Measurements from ENCODE around the gene TMEM213. TPM values are rescaled to one million over a fixed set of nuclear protein-coding genes. Genes with fewer than 3 reads are reported as not detected.
"Not testable (repeated sequence)": the region's sequence is repeated elsewhere in the genome, so short reads cannot be mapped to it uniquely, and the experiment has no call there.

The TMEM213 gene
- total RNA-seq, 1 experiment from 2014 or later = not detected

- peaks cover 10% of the 10 kb centered on the region; the same call in 1 of the 2 replicates for H3K9me3 ChIP-seq (ENCODE audit: insufficient read depth, low read depth)
- POLR2A ChIA-PET (ENCODE audit: unreplicated experiment) = interaction anchor here (0.7 to 0.8 kb wide), 2 partner anchors 9 to 33 kb away, joined by 3 to 9 read pairs; no protein-coding TSS in a partner anchor
- no peak overlapping the region for H3K27ac ChIP-seq
- peak overlapping the region; percentile 56; the same call in 1 of the 2 replicates for H3K4me2 ChIP-seq
- no peak for TF ChIP-seq EZH2 (IDR thresholded peaks at IDR 0.05; ENCODE audit: low read depth)
- TF ChIP-seq, protein P1, sequence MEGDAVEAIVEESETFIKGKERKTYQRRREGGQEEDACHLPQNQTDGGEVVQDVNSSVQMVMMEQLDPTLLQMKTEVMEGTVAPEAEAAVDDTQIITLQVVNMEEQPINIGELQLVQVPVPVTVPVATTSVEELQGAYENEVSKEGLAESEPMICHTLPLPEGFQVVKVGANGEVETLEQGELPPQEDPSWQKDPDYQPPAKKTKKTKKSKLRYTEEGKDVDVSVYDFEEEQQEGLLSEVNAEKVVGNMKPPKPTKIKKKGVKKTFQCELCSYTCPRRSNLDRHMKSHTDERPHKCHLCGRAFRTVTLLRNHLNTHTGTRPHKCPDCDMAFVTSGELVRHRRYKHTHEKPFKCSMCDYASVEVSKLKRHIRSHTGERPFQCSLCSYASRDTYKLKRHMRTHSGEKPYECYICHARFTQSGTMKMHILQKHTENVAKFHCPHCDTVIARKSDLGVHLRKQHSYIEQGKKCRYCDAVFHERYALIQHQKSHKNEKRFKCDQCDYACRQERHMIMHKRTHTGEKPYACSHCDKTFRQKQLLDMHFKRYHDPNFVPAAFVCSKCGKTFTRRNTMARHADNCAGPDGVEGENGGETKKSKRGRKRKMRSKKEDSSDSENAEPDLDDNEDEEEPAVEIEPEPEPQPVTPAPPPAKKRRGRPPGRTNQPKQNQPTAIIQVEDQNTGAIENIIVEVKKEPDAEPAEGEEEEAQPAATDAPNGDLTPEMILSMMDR (conservative IDR thresholded peaks at IDR 0.05) = no peak
- H3K4me1 ChIP-seq (replicated peaks; ENCODE audit: insufficient read depth) = no peaks in the 10 kb centered on the region
- intact Hi-C loops (cut with micrococcal nuclease; ENCODE audit: unreplicated experiment) = loop anchor here (1.0 kb wide), 1 partner anchor 31 kb away; no protein-coding TSS in a partner anchor
- no peaks in the 10 kb centered on the region for H3K79me2 ChIP-seq (ENCODE audit: low read depth)
- H3K36me3 ChIP-seq (ENCODE audit: low read depth) = no peaks in the 10 kb centered on the region
- H2AFZ ChIP-seq = 0 out of 2 replicates have a peak overlapping the region, but pooled peaks have one; percentile 21
- no TSS peak for BruUV-seq (replicated peaks)
- CTCF ChIA-PET = no interaction called here
- H3F3A ChIP-seq (ENCODE audit: insufficient read depth, low read depth) = no peaks in the 10 kb centered on the region
- H3K9me2 ChIP-seq (ENCODE audit: insufficient read depth) = no peaks in the 10 kb centered on the region
- peak; percentile 56 to 60 for DNase-seq
- H3K27me3 ChIP-seq (ENCODE audit: insufficient read depth, low read depth) = no peaks in the 10 kb centered on the region
- H4K20me1 ChIP-seq (ENCODE audit: insufficient read depth) = no peaks in the 10 kb centered on the region
- no peak overlapping the region for H3K4me3 ChIP-seq
These were observed 12.0 kb upstream of the TMEM213 start for GRCh38 chr7:138785587-138786437.

DNA sequence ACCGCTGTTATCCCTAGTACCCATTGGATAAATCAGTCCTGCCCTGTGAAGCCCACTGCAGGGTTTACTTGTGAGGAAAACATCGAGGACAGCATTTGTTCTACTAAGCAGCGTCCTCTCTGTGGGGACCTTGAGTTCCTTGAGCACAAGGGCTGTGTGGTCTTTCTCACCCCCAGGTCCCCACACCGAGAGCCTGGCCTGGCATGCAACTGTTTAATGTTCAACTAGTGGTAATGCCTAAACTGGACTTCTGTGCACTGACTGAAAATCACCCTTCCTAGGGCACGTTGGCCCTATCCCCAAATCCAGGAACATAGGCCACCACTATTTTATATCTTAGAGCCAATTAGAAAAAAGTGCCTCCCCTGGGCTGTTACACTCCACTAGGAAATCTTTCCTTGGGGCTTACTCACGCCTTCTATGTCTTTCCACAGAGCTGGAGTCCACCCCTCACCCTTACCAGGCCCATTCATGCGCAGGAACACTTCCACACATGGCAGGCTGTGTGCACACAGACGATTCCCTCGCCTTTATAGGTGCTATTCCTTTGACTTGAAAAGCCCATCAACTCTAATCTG is 1.7 kb upstream of the TMEM213 start:
- no peaks in the 10 kb centered on the region for H3K9me3 ChIP-seq (ENCODE audit: insufficient read depth, low read depth)
- DNase-seq = no peak
- H3K9me2 ChIP-seq (ENCODE audit: insufficient read depth) = no peaks in the 10 kb centered on the region
- H3K27ac ChIP-seq = no peak overlapping the region
- H3F3A ChIP-seq (ENCODE audit: insufficient read depth, low read depth) = no peaks in the 10 kb centered on the region
- ChIA-PET POLR2A (ENCODE audit: unreplicated experiment) (no interaction called here), CTCF (no interaction called here)
- no peaks in the 10 kb centered on the region for H3K79me2 ChIP-seq (ENCODE audit: low read depth)
- H3K27me3 ChIP-seq (ENCODE audit: insufficient read depth, low read depth) = no peaks in the 10 kb centered on the region
- TF ChIP-seq EZH2 (IDR thresholded peaks at IDR 0.05; ENCODE audit: low read depth) = no peak
- TF ChIP-seq, protein P1 (conservative IDR thresholded peaks at IDR 0.05) = no peak
- H3K4me1 ChIP-seq (replicated peaks; ENCODE audit: insufficient read depth) = no peaks in the 10 kb centered on the region
- no peak overlapping the region for H3K4me3 ChIP-seq
- intact Hi-C loops (cut with micrococcal nuclease; ENCODE audit: unreplicated experiment) = no loop called here
- no peak overlapping the region for H3K4me2 ChIP-seq
- H3K36me3 ChIP-seq (ENCODE audit: low read depth) = no peaks in the 10 kb centered on the region
- H4K20me1 ChIP-seq (ENCODE audit: insufficient read depth) = no peaks in the 10 kb centered on the region
- no TSS peak for BruUV-seq (replicated peaks)
- H2AFZ ChIP-seq = no peak overlapping the region

DNA sequence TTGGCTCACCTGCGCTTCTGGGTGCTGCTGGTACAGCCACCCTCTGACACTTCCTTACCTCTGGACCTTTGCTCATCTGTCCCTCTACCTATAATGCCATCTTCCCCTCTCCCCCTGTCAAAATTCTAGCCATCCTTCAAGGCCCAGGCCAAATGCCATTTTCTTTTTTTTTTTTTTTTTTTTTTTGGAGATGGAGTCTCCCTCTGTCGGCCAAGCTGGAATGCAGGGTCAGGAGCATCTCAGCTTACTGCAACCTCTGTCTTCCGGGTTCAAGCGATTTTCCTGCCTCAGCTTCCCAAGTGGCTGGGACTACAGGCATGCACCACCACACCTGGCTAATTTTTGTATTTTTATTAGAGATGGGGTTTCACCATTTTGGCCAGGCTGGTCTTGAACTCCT is 748 bp upstream of the TMEM213 start:
- H3K79me2 ChIP-seq (ENCODE audit: low read depth); POLR2A ChIA-PET (ENCODE audit: unreplicated experiment); H3K9me3 ChIP-seq (ENCODE audit: insufficient read depth, low read depth); H3K4me1 ChIP-seq (replicated peaks; ENCODE audit: insufficient read depth); CTCF ChIA-PET; H3K4me2 ChIP-seq; H3K27me3 ChIP-seq (ENCODE audit: insufficient read depth, low read depth); DNase-seq; H3K4me3 ChIP-seq; BruUV-seq (replicated peaks); H2AFZ ChIP-seq; H3K36me3 ChIP-seq (ENCODE audit: low read depth); H3K9me2 ChIP-seq (ENCODE audit: insufficient read depth); H3F3A ChIP-seq (ENCODE audit: insufficient read depth, low read depth); intact Hi-C loops (cut with micrococcal nuclease; ENCODE audit: unreplicated experiment); H3K27ac ChIP-seq; H4K20me1 ChIP-seq (ENCODE audit: insufficient read depth): not testable (repeated sequence)
